ENCODE data around the gene ODAPH.

GRCh38 chr4:75545526-75545925 is 10.3 kb upstream of the ODAPH start:
- no peak for TF ChIP-seq POLR2AphosphoS5 (IDR thresholded peaks at IDR 0.05; ENCODE audit: borderline replicate concordance, low read depth, low read length)
- no peak for TF ChIP-seq EZH2 (IDR thresholded peaks at IDR 0.05)

All from SK-N-MC (cell line).